ENCODE data around the gene CST9. TPM values are rescaled to one million over a fixed set of nuclear protein-coding genes. Genes with fewer than 3 reads are reported as not detected.

The CST9 gene
- polyA plus RNA-seq, 1 donor (not counting 4 experiments of a cell fraction or from before 2014, with no cell fraction given), result not detected

DNA sequence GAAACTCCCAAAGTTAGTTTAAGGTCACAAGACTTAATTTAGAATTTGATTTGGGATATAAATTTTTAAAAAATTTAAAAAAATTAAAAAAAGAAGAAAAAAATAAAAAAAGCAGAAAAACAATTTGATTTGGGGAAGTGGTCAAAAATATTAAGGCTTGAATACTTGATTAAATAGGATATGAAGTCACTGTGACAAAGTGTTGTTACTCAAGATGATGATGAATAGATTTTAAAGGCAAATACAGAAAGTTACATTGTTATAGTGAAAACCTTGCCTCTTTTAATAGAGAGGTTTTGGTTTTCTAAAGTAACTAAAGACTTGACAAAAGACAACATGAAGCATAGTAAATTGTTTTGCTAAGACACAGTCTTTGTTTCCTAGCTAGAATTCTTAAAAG, 7.2 kb downstream of the CST9 start:
- H3K9ac ChIP-seq (ENCODE audit: control insufficient read depth, extremely low read depth, insufficient read depth, low read length), result no peak overlapping the region
- H3K27me3 ChIP-seq (ENCODE audit: control insufficient read depth, extremely low read depth, insufficient read depth, low read length), result no peaks in the 10 kb centered on the region
- H4K20me1 ChIP-seq (ENCODE audit: control insufficient read depth, extremely low read depth, insufficient read depth, low read length), result no peaks in the 10 kb centered on the region
- no peaks in the 10 kb centered on the region for H3K79me2 ChIP-seq (ENCODE audit: control insufficient read depth, insufficient read depth, low read length)
- FAIRE-seq, result no peak
- H3K4me1 ChIP-seq (ENCODE audit: control insufficient read depth, extremely low read depth, insufficient read depth, low read length), result no peaks in the 10 kb centered on the region
- no peaks in the 10 kb centered on the region for H3K9me1 ChIP-seq (ENCODE audit: control insufficient read depth, extremely low read depth, insufficient read depth, low read length)
- DNase-seq (ENCODE audit: low read depth, low spot score), result no peak
- H3K9me3 ChIP-seq (ENCODE audit: control insufficient read depth, low read depth, low read length), result no peaks in the 10 kb centered on the region
- no peak overlapping the region for H3K4me2 ChIP-seq (ENCODE audit: control insufficient read depth, extremely low read depth, insufficient read depth, low read depth, low read length)
- dilution Hi-C loops (cut with MboI; ENCODE audit: extremely low pct_ligation_motif_present, low sequenced_read_pairs), result no loop called here
- no peak for TF ChIP-seq CTCF (optimal IDR thresholded peaks at IDR 0.05 in 1 of 3, IDR thresholded peaks at IDR 0.05 in 1 of 3, conservative IDR thresholded peaks at IDR 0.05 in 1 of 3; ENCODE audit: extremely low read depth in 1 of 3, insufficient read depth in 2 of 3, low read length in 3 of 3)
- no peak for TF ChIP-seq EZH2 (IDR thresholded peaks at IDR 0.05; ENCODE audit: low read length)
- H2AFZ ChIP-seq (ENCODE audit: control insufficient read depth, low read length), result no peak overlapping the region
- no peaks in the 10 kb centered on the region for H3K36me3 ChIP-seq (ENCODE audit: control insufficient read depth in 2 of 2, extremely low read depth in 1 of 2, insufficient read depth in 2 of 2, low read length in 2 of 2)
- H3K4me3 ChIP-seq (ENCODE audit: control insufficient read depth in 2 of 3, extremely low read depth in 1 of 3, insufficient read depth in 2 of 3, low read depth in 1 of 3, low read length in 3 of 3), result no peak overlapping the region
- H3K27ac ChIP-seq (ENCODE audit: control insufficient read depth, insufficient read depth, low read length), result no peak overlapping the region

- FAIRE-seq (no peak), DNase-seq (ENCODE audit: low read depth, low spot score) (no peak)
- no peak overlapping the region for H3K27ac ChIP-seq (ENCODE audit: control insufficient read depth, insufficient read depth, low read length)
- no peaks in the 10 kb centered on the region for H3K9me1 ChIP-seq (ENCODE audit: control insufficient read depth, extremely low read depth, insufficient read depth, low read length)
- no peaks in the 10 kb centered on the region for H3K9me3 ChIP-seq (ENCODE audit: control insufficient read depth, low read depth, low read length)
- H3K27me3 ChIP-seq (ENCODE audit: control insufficient read depth, extremely low read depth, insufficient read depth, low read length), result no peaks in the 10 kb centered on the region
- dilution Hi-C loops (cut with MboI; ENCODE audit: extremely low pct_ligation_motif_present, low sequenced_read_pairs), result no loop called here
- H3K79me2 ChIP-seq (ENCODE audit: control insufficient read depth, insufficient read depth, low read length), result no peaks in the 10 kb centered on the region
- TF ChIP-seq EZH2 (IDR thresholded peaks at IDR 0.05; ENCODE audit: low read length) (no peak), CTCF (optimal IDR thresholded peaks at IDR 0.05 in 1 of 3, IDR thresholded peaks at IDR 0.05 in 1 of 3, conservative IDR thresholded peaks at IDR 0.05 in 1 of 3; ENCODE audit: extremely low read depth in 1 of 3, insufficient read depth in 2 of 3, low read length in 3 of 3) (no peak)
- no peak overlapping the region for H3K4me3 ChIP-seq (ENCODE audit: control insufficient read depth in 2 of 3, extremely low read depth in 1 of 3, insufficient read depth in 2 of 3, low read depth in 1 of 3, low read length in 3 of 3)
- no peak overlapping the region for H2AFZ ChIP-seq (ENCODE audit: control insufficient read depth, low read length)
- no peaks in the 10 kb centered on the region for H3K4me1 ChIP-seq (ENCODE audit: control insufficient read depth, extremely low read depth, insufficient read depth, low read length)
- H4K20me1 ChIP-seq (ENCODE audit: control insufficient read depth, extremely low read depth, insufficient read depth, low read length), result no peaks in the 10 kb centered on the region
- no peak overlapping the region for H3K4me2 ChIP-seq (ENCODE audit: control insufficient read depth, extremely low read depth, insufficient read depth, low read depth, low read length)
- H3K36me3 ChIP-seq (ENCODE audit: control insufficient read depth in 2 of 2, extremely low read depth in 1 of 2, insufficient read depth in 2 of 2, low read length in 2 of 2), result no peaks in the 10 kb centered on the region
- H3K9ac ChIP-seq (ENCODE audit: control insufficient read depth, extremely low read depth, insufficient read depth, low read length), result no peak overlapping the region
These were observed 9.0 kb downstream of the CST9 start for GRCh38 chr20:23596579-23597250.
